Renal cortex interstitium (tissue), 11 donors: Measurements from ENCODE around the gene IL17RA. TPM values are rescaled to one million over a fixed set of nuclear protein-coding genes. Genes with fewer than 3 reads are reported as not detected.

Experiments used
- DNase-seq, 11 donors: peaks; one replicate each; pipeline ENCODE4 v3.0.0-alpha.2; 2013; ENCODE audit warnings: low read depth in 9 of 11, low spot score in 4 of 11; ENCODE audit errors: extremely low read depth in 1 of 11
- polyA plus RNA-seq, 3 donors: library from polyadenylated mRNA; unstranded; fragments of 120-200 nt; gene quantifications; one replicate each; pipeline ENCODE4 v1.2.1, GENCODE V29; 2013; ENCODE audit not compliant: insufficient read length in 3 of 3

The IL17RA gene
- polyA plus RNA-seq, 3 donors: 3.4 to 7.1 (median 5.9) TPM

- no peak for DNase-seq
Observed at GRCh38 chr22:17072877-17073276, 11.9 kb upstream of the IL17RA start.

- no peak for DNase-seq
Observed at GRCh38 chr22:17074648-17075002, 10.2 kb upstream of the IL17RA start.

GRCh38 chr22:17077255-17077654 is 7.5 kb upstream of the IL17RA start:
- DNase-seq: no peak

GRCh38 chr22:17079572-17079971 is 5.2 kb upstream of the IL17RA start:
- no peak for DNase-seq

GRCh38 chr22:17083255-17083654 is 1.5 kb upstream of the IL17RA start:
- DNase-seq: no peak

- no peak for DNase-seq
Observed at GRCh38 chr22:17083811-17084441, 874 bp upstream of the IL17RA start.

- no peak for DNase-seq
Observed at GRCh38 chr22:17085277-17086181, 729 bp downstream of the IL17RA start.

- no peak for DNase-seq
Observed at GRCh38 chr22:17086296-17086695, 1.5 kb downstream of the IL17RA start.

- no peak for DNase-seq
Observed at GRCh38 chr22:17086788-17087497, 2.1 kb downstream of the IL17RA start.

GRCh38 chr22:17087498-17088131 is 2.8 kb downstream of the IL17RA start:
- no peak for DNase-seq

- no peak for DNase-seq
Observed at GRCh38 chr22:17090550-17090949, 5.8 kb downstream of the IL17RA start.

- no peak for DNase-seq
Observed at GRCh38 chr22:17091851-17092250, 7.1 kb downstream of the IL17RA start.

- DNase-seq: no peak
Observed at GRCh38 chr22:17093081-17093480, 8.3 kb downstream of the IL17RA start.

GRCh38 chr22:17095538-17095937 is 10.7 kb downstream of the IL17RA start:
- no peak for DNase-seq

- DNase-seq: no peak
Observed at GRCh38 chr22:17096071-17096470, 11.3 kb downstream of the IL17RA start.

GRCh38 chr22:17097062-17097461 is 12.3 kb downstream of the IL17RA start:
- DNase-seq: no peak

GRCh38 chr22:17097701-17098100 is 12.9 kb downstream of the IL17RA start:
- DNase-seq: no peak

GRCh38 chr22:17098379-17098819 is 13.6 kb downstream of the IL17RA start:
- no peak for DNase-seq

- no peak for DNase-seq
Observed at GRCh38 chr22:17100621-17101020, 15.8 kb downstream of the IL17RA start.
